ENCODE results near the gene NOS3. TPM values are rescaled to one million over a fixed set of nuclear protein-coding genes. Genes with fewer than 3 reads are reported as not detected.

The NOS3 gene
- total RNA-seq, 1 donor from 2014 or later = 12.6 TPM

- peaks cover 61% of the 10 kb centered on the region for H3K4me1 ChIP-seq
- intact Hi-C loops (cut with micrococcal nuclease) = no loop called here
Observed at GRCh38 chr7:150944066-150945042, 46.5 kb upstream of the NOS3 start.

GRCh38 chr7:150945171-150945852 lies 45.5 kb upstream of the NOS3 start:
- DNase-seq = no peak
- no peaks in the 10 kb centered on the region for H3K9me3 ChIP-seq (replicated peaks)
- H3K36me3 ChIP-seq = peaks cover 6% of the 10 kb centered on the region
- intact Hi-C loops (cut with micrococcal nuclease) = no loop called here
- peaks cover 50% of the 10 kb centered on the region for H3K27me3 ChIP-seq (ENCODE audit: low read depth)
- H3K4me1 ChIP-seq = peaks cover 61% of the 10 kb centered on the region
- TF ChIP-seq, protein P1, sequence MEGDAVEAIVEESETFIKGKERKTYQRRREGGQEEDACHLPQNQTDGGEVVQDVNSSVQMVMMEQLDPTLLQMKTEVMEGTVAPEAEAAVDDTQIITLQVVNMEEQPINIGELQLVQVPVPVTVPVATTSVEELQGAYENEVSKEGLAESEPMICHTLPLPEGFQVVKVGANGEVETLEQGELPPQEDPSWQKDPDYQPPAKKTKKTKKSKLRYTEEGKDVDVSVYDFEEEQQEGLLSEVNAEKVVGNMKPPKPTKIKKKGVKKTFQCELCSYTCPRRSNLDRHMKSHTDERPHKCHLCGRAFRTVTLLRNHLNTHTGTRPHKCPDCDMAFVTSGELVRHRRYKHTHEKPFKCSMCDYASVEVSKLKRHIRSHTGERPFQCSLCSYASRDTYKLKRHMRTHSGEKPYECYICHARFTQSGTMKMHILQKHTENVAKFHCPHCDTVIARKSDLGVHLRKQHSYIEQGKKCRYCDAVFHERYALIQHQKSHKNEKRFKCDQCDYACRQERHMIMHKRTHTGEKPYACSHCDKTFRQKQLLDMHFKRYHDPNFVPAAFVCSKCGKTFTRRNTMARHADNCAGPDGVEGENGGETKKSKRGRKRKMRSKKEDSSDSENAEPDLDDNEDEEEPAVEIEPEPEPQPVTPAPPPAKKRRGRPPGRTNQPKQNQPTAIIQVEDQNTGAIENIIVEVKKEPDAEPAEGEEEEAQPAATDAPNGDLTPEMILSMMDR (IDR thresholded peaks at IDR 0.05; ENCODE audit: borderline replicate concordance) = no peak
- peak overlapping the region; percentile 85 for H3K27ac ChIP-seq (replicated peaks)
- H3K4me3 ChIP-seq = no peak overlapping the region

More at GRCh38 chr7:150944066-150945042, 46.5 kb upstream of the NOS3 start:
- H3K36me3 ChIP-seq = no peaks in the 10 kb centered on the region
- H3K27ac ChIP-seq (replicated peaks) = peak overlapping the region; percentile 85
- TF ChIP-seq, protein P1 (IDR thresholded peaks at IDR 0.05; ENCODE audit: borderline replicate concordance) = no peak
- no peak overlapping the region for H3K4me3 ChIP-seq
- H3K9me3 ChIP-seq (replicated peaks) = no peaks in the 10 kb centered on the region
- peaks cover 44% of the 10 kb centered on the region for H3K27me3 ChIP-seq (ENCODE audit: low read depth)
- DNase-seq = no peak

DNA sequence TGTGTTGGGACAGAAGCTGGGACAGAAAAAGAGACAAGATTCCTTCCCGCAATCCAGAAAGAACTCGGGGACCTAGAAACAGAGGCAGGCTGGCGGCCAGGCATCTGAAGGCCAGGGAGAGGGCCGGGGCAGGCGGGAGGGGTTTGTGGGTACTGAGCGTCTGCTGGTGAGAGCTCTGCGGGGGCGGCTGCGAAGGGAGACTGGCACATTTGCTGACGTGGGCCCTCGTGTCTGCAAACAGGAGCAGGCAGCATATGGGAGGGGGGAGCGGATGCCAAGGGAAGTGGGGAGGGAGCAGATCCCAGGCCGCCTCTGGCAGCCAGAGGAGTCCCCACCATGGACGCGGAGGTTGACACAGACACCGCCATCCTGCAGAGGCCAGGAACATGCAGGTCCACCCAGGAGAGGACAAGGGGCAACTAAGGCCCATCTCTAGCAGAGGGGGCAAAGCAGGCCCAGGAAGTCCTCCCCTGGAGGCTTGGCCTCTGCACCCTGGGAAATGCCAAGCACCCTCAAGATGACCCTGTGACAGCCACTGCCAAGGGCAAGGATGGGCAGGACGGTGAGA lies 44.9 kb upstream of the NOS3 start:
- intact Hi-C loops (cut with micrococcal nuclease) = no loop called here
- H3K4me1 ChIP-seq = peaks cover 61% of the 10 kb centered on the region

GRCh38 chr7:150946421-150947240 lies 44.2 kb upstream of the NOS3 start:
- intact Hi-C loops (cut with micrococcal nuclease) = no loop called here
- peaks cover 59% of the 10 kb centered on the region for H3K4me1 ChIP-seq
- DNase-seq = no peak
- H3K27me3 ChIP-seq (ENCODE audit: low read depth) = peaks cover 43% of the 10 kb centered on the region
- H3K9me3 ChIP-seq (replicated peaks) = no peaks in the 10 kb centered on the region
- peaks cover 17% of the 10 kb centered on the region for H3K36me3 ChIP-seq
- peak overlapping the region; percentile 85 for H3K27ac ChIP-seq (replicated peaks)
- TF ChIP-seq, protein P1 (IDR thresholded peaks at IDR 0.05; ENCODE audit: borderline replicate concordance) = no peak
- no peak overlapping the region for H3K4me3 ChIP-seq

More for the DNA sequence above, 44.9 kb upstream of the NOS3 start:
- Histone ChIP-seq H3K4me3 (no peak overlapping the region), H3K27me3 (ENCODE audit: low read depth) (peaks cover 50% of the 10 kb centered on the region), H3K9me3 (replicated peaks) (no peaks in the 10 kb centered on the region), H3K27ac (replicated peaks) (peak overlapping the region; percentile 85), H3K36me3 (peaks cover 12% of the 10 kb centered on the region)
- TF ChIP-seq, protein P1 (IDR thresholded peaks at IDR 0.05; ENCODE audit: borderline replicate concordance) = no peak
- peak; percentile 81 for DNase-seq

Data from left ventricle myocardium inferior (tissue), 1 donor.